Superior temporal gyrus (tissue), 1 donor: ENCODE data around the gene STEAP3.

Experiments used
- DNase-seq: peaks from one replicate; pipeline ENCODE4 v3.0.0-alpha.2; 2016; ENCODE audit errors: extremely low spot score

The STEAP3 gene

DNA sequence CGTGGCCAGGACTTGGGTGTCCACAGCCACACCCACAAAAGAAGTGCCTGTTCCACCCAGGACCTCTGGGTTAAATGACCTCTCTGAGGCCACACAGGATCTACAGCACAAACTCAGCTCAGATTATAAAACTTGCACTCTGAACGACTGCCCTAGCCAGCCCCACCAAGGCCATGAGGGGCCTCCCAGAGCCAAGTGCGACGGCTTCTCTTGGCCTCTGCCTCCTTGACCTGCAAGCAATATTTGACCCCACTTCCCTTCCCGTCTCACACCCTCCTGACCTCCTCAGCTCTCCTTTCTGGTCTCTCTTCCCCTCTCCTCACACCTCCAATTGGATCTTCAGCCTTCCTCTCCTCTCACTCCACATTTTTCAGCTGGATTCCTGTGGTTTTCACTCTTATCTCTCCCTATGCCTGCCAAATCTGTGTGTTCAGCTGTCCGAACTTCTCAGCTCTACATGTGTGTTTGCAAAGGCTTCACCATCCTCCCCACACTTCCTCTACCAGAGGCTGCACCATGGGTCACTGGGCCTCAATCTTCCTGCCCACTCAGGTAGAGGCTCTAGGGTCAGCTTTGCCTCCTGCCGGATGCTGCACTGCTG, 25.3 kb upstream of the STEAP3 start:
- no peak for DNase-seq

DNA sequence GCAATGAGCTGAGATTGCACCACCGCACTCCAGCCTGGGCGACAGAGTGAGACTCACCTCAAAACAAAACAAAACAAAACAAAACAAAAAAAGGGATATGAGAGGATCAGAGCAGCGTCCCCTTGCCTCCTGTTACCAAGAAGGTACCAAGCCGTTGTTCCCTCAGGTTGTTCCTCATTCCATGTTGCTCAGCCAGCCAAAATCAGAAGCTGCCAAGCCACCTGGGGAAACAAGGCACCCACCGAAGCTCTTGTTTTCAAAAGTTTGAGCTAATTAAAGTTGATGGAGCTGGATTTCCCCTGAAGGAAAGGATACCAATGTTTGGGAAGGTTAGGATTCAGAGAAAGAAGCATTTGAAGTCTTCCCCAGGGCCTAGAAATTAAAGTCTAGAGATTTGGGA, 21.8 kb upstream of the STEAP3 start:
- DNase-seq, result no peak

DNA sequence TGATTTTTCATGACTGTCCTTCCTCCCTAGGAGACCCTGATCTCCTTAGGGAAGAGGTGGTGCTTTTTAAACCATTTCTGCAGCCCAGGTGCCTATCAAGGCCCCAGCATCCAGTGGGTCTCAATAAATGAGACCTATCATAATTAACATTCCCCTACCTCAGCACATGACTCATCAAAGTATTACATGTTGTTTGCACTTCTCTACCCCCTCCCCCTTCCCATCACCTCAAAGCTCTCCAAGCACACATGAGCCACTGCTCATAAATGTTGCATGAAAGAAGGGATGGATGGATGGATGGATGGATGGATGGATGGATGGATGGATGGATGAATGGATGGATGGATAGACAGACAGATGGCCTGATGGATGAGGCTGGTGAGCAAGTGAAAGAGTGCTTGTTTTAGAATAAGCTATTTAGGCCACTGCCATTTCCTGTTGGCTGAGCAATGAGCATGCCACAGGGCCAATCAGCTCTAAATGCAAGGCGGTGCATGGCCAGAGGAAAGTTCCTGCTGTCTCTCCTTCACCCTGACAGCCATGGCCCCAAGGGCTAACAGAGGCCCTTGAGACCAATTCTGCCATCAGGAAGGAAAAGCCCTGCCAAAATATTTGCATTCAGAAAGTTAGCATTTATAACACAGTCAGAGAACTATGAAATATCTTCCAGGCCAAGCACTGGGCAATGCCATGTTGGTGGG, 20.9 kb upstream of the STEAP3 start:
- DNase-seq, result no peak

- DNase-seq, result no peak
Measured at GRCh38 chr2:119204525-119204924, 19.1 kb upstream of the STEAP3 start.

DNA sequence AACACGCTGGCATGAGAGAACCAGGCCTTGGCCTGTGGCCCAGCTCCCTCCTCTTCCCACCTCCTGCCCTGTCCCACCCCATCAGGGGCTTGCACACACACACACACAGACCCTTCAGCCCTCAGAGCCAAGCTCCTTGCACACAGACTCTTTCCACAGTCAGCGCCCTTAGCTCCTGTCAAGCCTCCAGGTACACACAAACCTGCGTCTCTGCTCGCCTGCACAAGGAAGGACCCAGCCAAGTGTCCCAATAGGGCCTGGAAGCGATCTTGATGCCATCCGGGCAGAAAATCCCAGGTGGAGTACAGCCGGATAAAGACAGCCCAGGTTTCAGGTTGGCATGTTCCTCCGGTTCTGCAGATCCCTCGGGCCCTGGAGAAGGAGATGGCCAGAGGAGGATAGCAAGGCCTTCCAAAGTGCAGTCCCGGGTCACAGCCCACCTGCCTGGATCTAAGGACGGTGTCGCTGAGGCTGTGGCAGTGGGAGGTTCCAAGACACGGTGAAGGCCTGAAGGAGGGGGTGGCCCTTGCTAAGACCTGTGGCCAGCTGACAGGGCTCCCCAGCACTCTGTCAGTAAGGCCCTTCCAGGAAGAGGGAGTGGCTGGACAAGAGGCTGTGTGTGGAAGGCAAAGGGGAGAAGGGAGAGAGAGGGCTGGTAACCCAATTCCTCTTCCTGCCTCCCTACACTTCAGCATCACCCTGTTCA, 18.5 kb upstream of the STEAP3 start:
- DNase-seq, result no peak

DNA sequence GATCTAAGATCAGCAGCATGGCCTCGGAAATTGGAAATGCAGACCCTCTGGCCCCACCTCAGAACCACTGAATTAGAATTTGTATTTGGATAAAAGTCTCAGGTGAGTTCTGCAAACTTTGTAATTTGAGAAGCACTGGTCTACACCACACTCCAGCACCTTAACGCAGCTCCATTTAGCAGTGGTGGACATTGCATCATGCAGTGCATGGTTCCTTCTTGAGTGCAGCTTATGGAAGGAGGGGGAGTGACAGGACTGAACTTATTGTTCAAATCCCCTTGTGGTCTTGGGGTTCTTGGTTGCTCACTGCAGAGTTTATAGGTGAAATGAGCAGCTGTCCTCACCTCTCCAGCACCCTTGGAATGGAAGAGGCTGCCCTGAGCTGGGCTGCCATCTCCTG, 17.4 kb upstream of the STEAP3 start:
- DNase-seq, result no peak

DNA sequence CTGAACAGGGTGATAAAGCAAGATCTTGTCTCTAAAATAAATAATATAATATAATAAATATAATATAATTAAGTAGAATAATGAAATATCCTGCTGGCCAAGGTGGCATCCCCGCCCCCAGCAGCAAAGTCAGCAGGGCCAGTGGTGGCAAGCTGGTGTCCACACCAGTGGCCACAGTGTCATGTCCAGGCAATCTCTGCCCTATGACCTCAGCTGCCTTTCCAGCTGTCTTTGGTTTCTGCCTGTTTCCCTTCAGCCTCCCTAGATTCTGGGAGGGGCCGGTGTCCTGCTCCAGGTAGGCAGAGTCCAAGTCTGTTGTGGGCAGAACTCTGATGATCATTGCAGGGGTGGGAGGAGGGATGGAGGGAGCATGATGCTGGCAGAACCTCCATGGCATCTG, 16.2 kb upstream of the STEAP3 start:
- no peak for DNase-seq

DNA sequence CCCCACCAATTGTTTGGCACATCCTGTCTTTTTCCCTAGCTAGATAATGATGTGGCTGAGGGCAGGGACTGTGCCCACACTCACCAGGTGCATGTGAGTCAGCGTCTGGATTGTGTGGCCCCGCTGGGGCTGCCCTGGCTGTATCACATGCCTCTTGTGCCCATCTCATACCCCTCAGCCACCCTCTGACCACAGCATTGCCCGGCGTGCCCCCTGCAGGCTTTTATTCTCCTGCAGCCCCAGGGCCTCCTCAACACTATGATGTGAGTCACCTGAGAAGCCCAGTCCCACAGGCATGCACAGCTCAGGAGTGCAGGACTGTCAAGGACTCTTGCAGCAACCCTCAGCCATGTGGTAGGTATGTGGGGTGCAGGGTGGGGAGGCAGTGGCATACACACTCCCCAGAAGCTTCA, 14.8 kb upstream of the STEAP3 start:
- DNase-seq, result no peak

- no peak for DNase-seq
Measured at GRCh38 chr2:119212139-119212800, 11.4 kb upstream of the STEAP3 start.

GRCh38 chr2:119214453-119215037, 9.1 kb upstream of the STEAP3 start:
- no peak for DNase-seq

- DNase-seq, result no peak
Measured at GRCh38 chr2:119216994-119217393, 6.6 kb upstream of the STEAP3 start.

GRCh38 chr2:119218478-119219064, 5.1 kb upstream of the STEAP3 start:
- DNase-seq, result no peak

DNA sequence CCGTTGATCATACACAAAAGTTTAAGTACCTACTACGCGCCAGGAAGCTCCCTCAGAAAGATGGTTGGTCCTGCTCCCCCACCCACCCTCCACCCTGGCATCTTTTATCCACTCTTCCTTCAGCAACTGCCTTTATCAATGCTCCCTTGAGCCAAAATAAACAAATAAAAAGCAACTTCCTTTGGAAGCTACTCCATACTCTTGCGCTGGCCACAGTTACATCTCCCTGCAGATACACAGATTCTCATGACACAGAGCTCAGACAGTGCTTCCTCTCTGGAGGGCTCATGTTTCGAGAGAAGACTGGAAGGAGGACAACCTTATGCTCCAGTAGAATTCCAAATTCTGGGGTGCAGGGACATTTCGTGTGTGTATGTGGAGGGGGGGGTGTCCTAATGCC, 3.8 kb upstream of the STEAP3 start:
- DNase-seq, result no peak

DNA sequence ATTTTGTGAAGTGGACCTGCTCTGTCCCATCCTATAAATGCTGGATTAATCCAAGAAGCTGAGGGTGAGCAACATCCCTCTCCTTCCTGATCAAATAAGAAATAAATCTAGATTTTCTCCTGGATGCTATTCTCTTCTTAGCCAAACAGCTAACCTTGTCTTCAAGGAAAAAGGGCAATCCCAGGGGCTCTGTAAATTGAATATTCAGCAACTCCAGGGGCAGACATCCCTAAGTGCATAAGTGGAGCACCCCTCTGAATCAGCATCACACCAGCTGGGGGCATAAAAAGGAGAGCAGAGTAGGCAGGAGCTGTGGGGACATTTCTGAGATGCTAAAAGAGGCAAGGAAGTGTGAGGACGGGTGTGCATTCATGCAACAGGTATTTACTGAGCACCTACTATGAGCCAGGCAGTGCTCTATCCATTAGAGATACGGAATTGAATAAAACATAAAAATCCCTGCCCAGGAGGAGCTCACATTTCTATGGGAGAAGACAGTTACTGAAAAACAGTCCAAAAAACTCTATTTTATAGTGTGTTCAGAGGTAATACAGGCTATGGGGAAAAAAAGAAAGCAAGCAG, 2.8 kb upstream of the STEAP3 start:
- no peak for DNase-seq

- no peak for DNase-seq
Measured at GRCh38 chr2:119221609-119222008, 2.0 kb upstream of the STEAP3 start.

- DNase-seq, result no peak
Measured at GRCh38 chr2:119222213-119222612, 1.4 kb upstream of the STEAP3 start.

- DNase-seq, result no peak
Measured at GRCh38 chr2:119222863-119223520, 642 bp upstream of the STEAP3 start.

DNA sequence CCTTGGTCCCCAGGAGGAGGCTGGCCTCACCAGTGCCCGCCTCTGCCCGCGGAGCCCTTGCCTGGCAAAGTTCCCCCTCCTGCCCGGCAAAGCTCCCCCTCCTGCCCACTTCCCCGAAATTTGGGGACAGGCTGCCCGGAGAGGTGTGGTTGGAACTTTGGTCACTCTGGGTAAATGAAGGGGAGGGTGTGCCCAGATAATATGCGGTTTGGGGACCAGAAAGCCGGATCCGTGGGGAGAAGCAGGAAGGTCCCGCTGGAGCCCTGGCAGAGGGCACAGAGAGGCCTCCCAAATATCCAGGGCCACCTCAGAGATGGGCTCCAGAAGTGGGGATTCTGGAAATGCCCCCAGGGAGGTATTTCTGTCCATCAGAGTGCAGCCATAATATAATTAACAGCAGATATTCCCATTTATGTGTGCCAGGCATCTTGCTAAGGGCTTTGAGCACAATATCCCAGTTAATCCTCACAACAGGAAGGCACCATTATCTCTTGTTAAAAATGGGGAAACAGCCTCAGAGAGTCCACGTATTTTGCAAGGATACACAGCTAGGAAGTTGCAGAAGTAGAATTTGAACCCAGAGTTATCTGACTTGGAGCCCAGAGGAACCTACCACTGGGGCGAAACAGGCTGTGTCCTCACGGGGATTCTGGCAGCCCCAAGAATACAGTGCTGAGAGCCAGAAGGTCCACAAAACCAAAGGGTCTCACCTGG, 914 bp downstream of the STEAP3 start:
- no peak for DNase-seq

DNA sequence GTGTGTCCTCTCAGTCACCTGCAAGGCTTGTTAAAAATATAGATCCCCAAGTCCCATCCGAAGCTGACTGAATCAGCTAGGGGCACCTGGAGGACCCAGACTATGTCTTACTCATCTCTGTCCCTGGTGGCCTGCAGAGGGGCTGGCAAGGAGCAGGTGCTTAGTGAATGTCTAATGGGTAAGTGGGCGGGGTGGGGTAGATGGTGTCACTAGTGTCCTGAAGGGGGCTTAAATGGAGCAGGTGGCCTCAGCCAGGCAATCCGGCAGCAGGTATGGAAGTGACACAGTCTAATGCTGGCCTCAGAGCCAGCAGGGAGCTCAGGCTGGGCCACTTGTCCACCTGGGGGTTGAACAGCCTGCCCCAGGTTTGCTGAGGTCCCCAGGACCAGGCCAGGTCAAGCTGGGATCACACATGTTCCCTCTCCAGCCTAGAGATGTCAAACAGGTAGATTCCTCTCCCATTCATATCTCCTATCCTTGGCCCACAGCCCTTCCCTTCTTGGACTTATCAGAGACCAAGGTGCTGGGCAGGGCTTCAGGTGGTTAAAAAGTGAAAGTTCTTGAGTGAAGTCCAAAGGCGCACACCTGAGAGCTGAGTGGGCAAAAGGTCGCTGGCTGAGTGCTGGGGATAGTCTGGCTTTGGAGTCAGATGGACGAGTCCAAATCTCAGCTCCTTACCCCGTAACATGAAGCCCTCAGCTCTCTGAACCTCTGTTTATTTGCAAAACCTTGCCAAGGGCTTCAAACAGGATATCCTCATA, 1.7 kb downstream of the STEAP3 start:
- no peak for DNase-seq

DNA sequence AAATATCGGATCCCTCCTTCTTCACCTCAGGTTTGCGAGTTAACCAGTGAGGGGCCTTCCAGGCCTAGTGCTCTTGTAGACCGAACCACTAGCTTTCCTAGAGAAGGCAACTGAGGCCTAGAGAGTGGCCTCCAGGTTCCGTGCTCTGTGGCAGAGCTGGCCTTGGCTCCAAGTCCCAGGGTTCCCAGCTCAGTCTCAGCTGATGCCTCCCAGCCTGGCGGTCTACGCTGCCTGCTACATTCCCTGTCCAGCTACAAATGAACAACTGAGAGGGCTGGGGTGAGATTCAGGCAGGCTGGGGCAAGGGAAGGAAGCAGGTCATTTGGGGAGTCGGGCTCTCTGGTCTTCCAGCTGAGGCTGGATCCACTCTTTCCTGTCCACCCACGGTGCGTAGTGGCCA, 2.3 kb downstream of the STEAP3 start:
- DNase-seq, result no peak
